GM21717 (cell line): ENCODE results near the gene ANKLE2.
A peak's percentile ranks its signal among the peaks of the same experiment; 100 is the strongest.
"Not testable (repeated sequence)": the region's sequence is repeated elsewhere in the genome, so short reads cannot be mapped to it uniquely, and the experiment has no call there.

ENCODE experiments used
- ATAC-seq: cut with Tn5 transposase; IDR thresholded peaks from one replicate; pipeline ENCODE4 v1.9.1; 2021; ENCODE audit warnings: mild to moderate bottlenecking, moderate library complexity; ENCODE audit not compliant: unreplicated experiment

Gene ANKLE2

GRCh38 chr12:132692030-132692429 lies 69.6 kb downstream of the ANKLE2 start:
- not testable (repeated sequence) for ATAC-seq

GRCh38 chr12:132690112-132690511 lies 71.5 kb downstream of the ANKLE2 start:
- no peak for ATAC-seq

GRCh38 chr12:132689227-132689626 lies 72.4 kb downstream of the ANKLE2 start:
- no peak for ATAC-seq

- ATAC-seq: peak; percentile 93
Measured at GRCh38 chr12:132687211-132688164, 74.1 kb downstream of the ANKLE2 start, which contains the start of the genes POLE and PXMP2. Gene POLE (minus strand): TSS chr12:132687342. CDS start chr12:132687315, 27 bp downstream. Gene PXMP2 (plus strand): TSS chr12:132687587. CDS start chr12:132687671, 84 bp downstream.

- ATAC-seq: peak; percentile 39
Measured at GRCh38 chr12:132686825-132687210, 74.8 kb downstream of the ANKLE2 start.

GRCh38 chr12:132685400-132685799 lies 76.2 kb downstream of the ANKLE2 start:
- ATAC-seq: no peak

GRCh38 chr12:132677492-132677891 lies 84.1 kb downstream of the ANKLE2 start:
- ATAC-seq: no peak

GRCh38 chr12:132675757-132676432 lies 85.7 kb downstream of the ANKLE2 start:
- ATAC-seq: no peak
